H1 (cell line): ENCODE data around the gene CYP2A13. TPM values are rescaled to one million over a fixed set of nuclear protein-coding genes. Genes with fewer than 3 reads are reported as not detected.

ENCODE experiments used
- CTCF ChIA-PET: fragments of 300-600 bp; sonication (Branson Sonifier 250); formaldehyde crosslinking; loops from one replicate; lab custom pipeline; 2021; ENCODE audit not compliant: partially characterized antibody; lab: Charles Lee
- POLR2A ChIA-PET: fragments of 300-600 bp; sonication (Branson Sonifier 250); formaldehyde crosslinking; loops from one replicate; lab custom pipeline; 2021; ENCODE audit warnings: inconsistent platforms; ENCODE audit not compliant: partially characterized antibody; lab: Charles Lee
- DNase-seq, 2 experiments: peaks; one replicate each; pipeline versions ENCODE4 v3.0.0 to v3.0.0-alpha.2; 2010 to 2022; ENCODE audit warnings: low spot score in 2 of 2, low read depth in 1 of 2, mixed read lengths in 1 of 2
- FAIRE-seq: peaks from 2 replicates; lab custom pipeline; 2011; peaks lifted over from hg19 to GRCh38; lab: Jason Lieb, UNC
- H2AFZ ChIP-seq: 2 replicates; pipeline ENCODE4 v1.8.1; 2012; ENCODE audit warnings: low read length, inconsistent platforms
- H2AK5ac ChIP-seq: 2 replicates; pipeline ENCODE4 v1.6.1; 2013; ENCODE audit warnings: low read depth, low read length
- H2BK120ac ChIP-seq: replicated peaks from 2 replicates; pipeline ENCODE3; 2013; ENCODE audit warnings: low read depth, low read length, inconsistent platforms
- H2BK12ac ChIP-seq: 2 replicates; pipeline ENCODE4 v1.6.1; 2013; ENCODE audit warnings: low read depth, low read length
- H2BK15ac ChIP-seq: 2 replicates; pipeline ENCODE4 v1.6.1; 2013; ENCODE audit warnings: low read length
- H2BK20ac ChIP-seq: 2 replicates; pipeline ENCODE4 v1.6.1; 2013; ENCODE audit warnings: low read length
- H2BK5ac ChIP-seq: 2 replicates; pipeline ENCODE4 v1.6.1; 2013; ENCODE audit warnings: low read depth, low read length
- H3K14ac ChIP-seq: 2 replicates; pipeline ENCODE4 v1.6.1; 2013; ENCODE audit warnings: inconsistent platforms; ENCODE audit not compliant: insufficient read length
- H3K18ac ChIP-seq: 2 replicates; pipeline ENCODE4 v1.6.1; 2013; ENCODE audit warnings: low read length; ENCODE audit errors: extremely low read depth
- H3K23ac ChIP-seq: 2 replicates; pipeline ENCODE4 v1.6.1; 2013; ENCODE audit warnings: inconsistent platforms; ENCODE audit not compliant: insufficient read length
- H3K23me2 ChIP-seq: 2 replicates; pipeline ENCODE4 v1.6.1; 2013; ENCODE audit warnings: low read depth, low read length
- H3K27ac ChIP-seq: 2 replicates; pipeline ENCODE4 v1.6.1; 2011; ENCODE audit warnings: low read depth, low read length, inconsistent platforms
- H3K27me3 ChIP-seq, 4 experiments: replicated peaks in 1 of 4; 1 replicate in 1 of 4; 2 replicates in 3 of 4; pipeline versions ENCODE4 v1.6.1 to v1.8.1; 2011 to 2013; ENCODE audit warnings: low read length in 3 of 4, mild to moderate bottlenecking in 3 of 4, inconsistent platforms in 2 of 4, mixed read lengths in 2 of 4, moderate library complexity in 1 of 4; ENCODE audit not compliant: control insufficient read depth in 3 of 4, insufficient read depth in 3 of 4; ENCODE audit errors: extremely low read depth in 1 of 4
- H3K36me3 ChIP-seq, 4 experiments: 2 replicates each; pipeline versions ENCODE4 v1.6.1 to v1.8.1; 2011 to 2013; ENCODE audit warnings: mild to moderate bottlenecking in 4 of 4, low read length in 3 of 4, moderate library complexity in 2 of 4, control low read depth in 1 of 4, inconsistent platforms in 1 of 4; ENCODE audit not compliant: insufficient read depth in 4 of 4, control insufficient read depth in 2 of 4
- H3K4ac ChIP-seq: replicated peaks from 2 replicates; pipeline ENCODE3; 2013; ENCODE audit warnings: low read length, low read depth, mixed read lengths, inconsistent platforms; ENCODE audit not compliant: insufficient read length
- H3K4me1 ChIP-seq, 4 experiments: replicated peaks in 1 of 4; 1 replicate in 1 of 4; 2 replicates in 3 of 4; pipeline versions ENCODE4 v1.6.1 to v1.8.1; 2011 to 2013; ENCODE audit warnings: low read length in 3 of 4, inconsistent platforms in 2 of 4, mixed read lengths in 1 of 4; ENCODE audit not compliant: insufficient read depth in 4 of 4, control insufficient read depth in 3 of 4
- H3K4me2 ChIP-seq, 2 experiments: 2 replicates each; pipeline versions ENCODE4 v1.6.1 to v1.8.1; 2011 to 2013; ENCODE audit warnings: low read depth in 2 of 2, low read length in 2 of 2, control low read depth in 1 of 2, inconsistent platforms in 1 of 2, mild to moderate bottlenecking in 1 of 2; ENCODE audit not compliant: insufficient read depth in 1 of 2
- H3K4me3 ChIP-seq, 4 experiments: fragments of 200-600, 300-600 bp in 1 of 4; sonication (generic), shearing (Covaris generic), sonication (Bioruptor Twin) in 1 of 4; 2 replicates each; pipeline versions ENCODE4 v1.5.1 to v1.8.1; 2011 to 2016; ENCODE audit warnings: low read length in 4 of 4, low read depth in 3 of 4, control low read depth in 2 of 4, inconsistent platforms in 2 of 4, mild to moderate bottlenecking in 2 of 4, mixed read lengths in 1 of 4, moderate library complexity in 1 of 4; ENCODE audit not compliant: insufficient read depth in 2 of 4; ENCODE audit errors: extremely low read depth in 1 of 4
- H3K56ac ChIP-seq: replicated peaks from 2 replicates; pipeline ENCODE3; 2013; ENCODE audit warnings: low read depth, mild to moderate bottlenecking, mixed read lengths, low read length, inconsistent platforms; ENCODE audit not compliant: insufficient read length
- H3K79me1 ChIP-seq: 2 replicates; pipeline ENCODE4 v1.6.1; 2013; ENCODE audit warnings: low read depth, low read length, control low read depth
- H3K79me2 ChIP-seq, 2 experiments: 2 replicates each; pipeline versions ENCODE4 v1.6.1 to v1.8.1; 2012 to 2013; ENCODE audit warnings: low read length in 2 of 2, mild to moderate bottlenecking in 2 of 2, inconsistent platforms in 1 of 2; ENCODE audit not compliant: insufficient read depth in 2 of 2, control insufficient read depth in 1 of 2
- H3K9ac ChIP-seq, 4 experiments: replicated peaks in 1 of 4; 1 replicate in 1 of 4; 2 replicates in 3 of 4; pipeline versions ENCODE4 v1.6.1 to v1.8.1; 2011 to 2013; ENCODE audit warnings: low read depth in 3 of 4, low read length in 3 of 4, control low read depth in 2 of 4, mild to moderate bottlenecking in 2 of 4, moderate library complexity in 2 of 4, inconsistent platforms in 1 of 4; ENCODE audit errors: extremely low read depth in 1 of 4
- H3K9me3 ChIP-seq, 2 experiments: 2 replicates each; pipeline versions ENCODE4 v1.6.1 to v1.8.1; 2012 to 2013; ENCODE audit warnings: mild to moderate bottlenecking in 2 of 2, moderate library complexity in 2 of 2, control low read depth in 1 of 2, inconsistent platforms in 1 of 2, low read depth in 1 of 2, low read length in 1 of 2, mixed read lengths in 1 of 2; ENCODE audit not compliant: insufficient read depth in 2 of 2
- H4K20me1 ChIP-seq, 2 experiments: replicated peaks in 1 of 2; 2 replicates each; pipeline versions ENCODE3 to v1.8.1; 2011 to 2013; ENCODE audit warnings: inconsistent platforms in 2 of 2, low read length in 2 of 2, mild to moderate bottlenecking in 1 of 2; ENCODE audit not compliant: insufficient read depth in 2 of 2, control insufficient read depth in 1 of 2
- H4K5ac ChIP-seq: 2 replicates; pipeline ENCODE4 v1.6.1; 2013; ENCODE audit warnings: low read length, low read depth, mixed read lengths, inconsistent platforms; ENCODE audit not compliant: insufficient read length
- H4K8ac ChIP-seq: 2 replicates; pipeline ENCODE4 v1.8.0; 2013; ENCODE audit warnings: mild to moderate bottlenecking, moderate library complexity, low read length, inconsistent platforms; ENCODE audit not compliant: insufficient read depth; ENCODE audit errors: extremely low read depth
- H4K91ac ChIP-seq: replicated peaks from 2 replicates; pipeline ENCODE3; 2013; ENCODE audit warnings: low read length, mixed read lengths, inconsistent platforms; ENCODE audit not compliant: insufficient read length
- RFX5 ChIP-seq: IDR thresholded peaks from 2 replicates; pipeline ENCODE4 v1.6.1; 2011; ENCODE audit warnings: low read depth, low read length, improper control_type of control experiment, borderline replicate concordance
- WGBS, 2 experiments: shearing (Covaris generic) in 1 of 2; methylation state at CpG; one replicate each; pipeline versions ENCODE4 v1.1.6 to v1.1.7; 2013 to 2015; ENCODE audit warnings: low lambda C conversion rate in 2 of 2, mixed read lengths in 2 of 2, inconsistent platforms in 1 of 2, low coverage in 1 of 2, missing lambda C conversion rate in 1 of 2; ENCODE audit not compliant: insufficient replicate concordance in 2 of 2, insufficient coverage in 1 of 2, insufficient read length in 1 of 2; ENCODE audit errors: extremely low coverage in 1 of 2, missing lambda C conversion rate in 1 of 2; 5-methylcytosine and 5-hydroxymethylcytosine counted together
- polyA plus RNA-seq, 7 experiments: library from polyadenylated mRNA; depleted of rRNA in 3 of 7; stranded (reverse) in 5 of 7; unstranded in 2 of 7; fragments of >200 nt in 5 of 7; fragments of 200-250 nt in 2 of 7; gene quantifications; 1 replicate in 5 of 7; 2 replicates in 1 of 7; 4 replicates in 1 of 7; pipeline versions ENCODE4 v1.2.1 to v1.2.3, GENCODE V29; 2011 to 2013; ENCODE audit warnings: missing spikeins in 2 of 7, mixed read lengths in 2 of 7
- total RNA-seq: library from RNA; stranded (reverse); fragmentation: NEBNext Ultra II Directional; extraction: Animal tissue kit (Norgen Biotek cat#: 25700); gene quantifications from 2 replicates; pipeline ENCODE4 v1.2.1, GENCODE V29; 2021

The CYP2A13 gene
- total and polyA plus RNA-seq, 2 of the 8 experiments (the other 6 are each of a cell fraction or from before 2014, with no cell fraction given), result 0.60 to 0.63 TPM

DNA sequence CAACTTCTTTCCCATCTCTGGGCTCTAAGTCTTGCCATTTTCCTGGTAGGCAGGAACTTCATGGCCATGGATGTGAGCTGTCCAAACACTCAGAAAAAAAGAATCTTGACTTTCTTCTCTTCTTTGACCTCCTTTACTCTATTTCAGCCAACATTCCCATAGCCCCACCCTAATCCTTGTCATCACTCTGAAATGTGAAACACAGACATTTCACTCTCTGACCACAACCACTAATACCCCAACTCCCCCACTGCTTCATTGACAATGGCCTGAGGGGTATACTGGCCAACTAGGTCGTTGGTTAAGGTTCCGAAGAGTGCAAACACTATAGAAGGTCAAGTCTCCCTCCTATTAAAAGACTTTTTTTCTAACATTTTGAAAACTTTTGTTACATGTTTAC is 4.7 kb upstream of the CYP2A13 start:
- Histone ChIP-seq H2BK15ac (no peak overlapping the region), H3K18ac (no peak overlapping the region), H3K4me2 (no peak overlapping the region), H3K79me1 (no peaks in the 10 kb centered on the region), H4K20me1 (no peaks in the 10 kb centered on the region), H4K8ac (no peak overlapping the region), H4K91ac (no peak overlapping the region), H3K79me2 (no peaks in the 10 kb centered on the region), H3K23ac (no peak overlapping the region), H3K4me3 (no peak overlapping the region), H3K27ac (no peak overlapping the region), H3K36me3 (no peaks in the 10 kb centered on the region), H4K5ac (no peak overlapping the region), H2BK12ac (no peak overlapping the region), H3K27me3 (peaks cover 0 to 3% (median under 1%) of the 10 kb centered on the region in 4 experiments; a peak in 3 of 7 replicates), H3K4ac (no peak overlapping the region), H2BK120ac (no peak overlapping the region), H3K56ac (no peak overlapping the region), H2AK5ac (no peak overlapping the region), H3K23me2 (no peaks in the 10 kb centered on the region), H3K14ac (no peak overlapping the region), H3K9ac (no peak overlapping the region), H2AFZ (no peak overlapping the region), H2BK5ac (no peak overlapping the region), H3K4me1 (no peaks in the 10 kb centered on the region; a peak in 1 of 7 replicates), H2BK20ac (no peak overlapping the region), H3K9me3 (no peaks in the 10 kb centered on the region)
- no peak for FAIRE-seq
- ChIA-PET CTCF (interaction anchor here (0.7 to 1.4 kb wide), 3 partner anchors 40 to 238 kb away, joined by 3 read pairs; no protein-coding TSS in a partner anchor), POLR2A (no interaction called here)
- DNase-seq, result no peak
- no peak for TF ChIP-seq RFX5
- 84% methylated on average over 2 of the region's 2 CpGs; no CpG with 5 or more reads in 1 of the 2 experiments for WGBS, 2 experiments
